Lower leg skin (tissue), 4 donors: ENCODE measurements around the gene TMEM141. TPM values are rescaled to one million over a fixed set of nuclear protein-coding genes. Genes with fewer than 3 reads are reported as not detected.

ENCODE experiments used
- DNase-seq, 2 donors: peaks; one replicate each; pipeline ENCODE4 v3.0.0-alpha.2; 2019; ENCODE audit warnings: low spot score in 2 of 2
- H3K4me3 ChIP-seq: fragments of 200-600 bp; sonication (generic); 2 replicates; pipeline ENCODE4 v1.5.1; 2017; ENCODE audit warnings: mild to moderate bottlenecking, low read depth; ENCODE audit not compliant: poor library complexity, severe bottlenecking
- POLR2A ChIP-seq, 2 donors: fragments of 450-650 bp; IDR thresholded peaks; one replicate each; pipeline ENCODE4 v1.6.1; 2016 to 2017; ENCODE audit warnings: antibody characterized with exemption in 2 of 2, mild to moderate bottlenecking in 1 of 2, moderate library complexity in 1 of 2
- WGBS, 2 donors: methylation state at CpG; one replicate each; pipeline ENCODE4 v1.1.5; 2018; 5-methylcytosine and 5-hydroxymethylcytosine counted together
- intact Hi-C: fragments of 100-400 bp; cut with DNase I; formaldehyde crosslinking; loops from one replicate; pipeline ENCODE4 v1.15.0; 2023; ENCODE audit warnings: low total_unique reads
- total RNA-seq, 4 donors: library from RNA; depleted of rRNA; stranded (reverse); fragments of >200 nt; gene quantifications; one replicate each; pipeline ENCODE4 v1.1.0, GENCODE V29; 2016
- TF ChIP-seq, protein P1 (sequence below), 3 donors: fragments of 450-650 bp; IDR thresholded peaks; one replicate each; pipeline ENCODE4 v1.5.1; 2016; ENCODE audit warnings: antibody characterized with exemption in 3 of 3, mild to moderate bottlenecking in 3 of 3, moderate library complexity in 2 of 3

The TMEM141 gene
- total RNA-seq, 4 donors from 2014 or later = 67.7 to 120 (median 91.3) TPM

DNA sequence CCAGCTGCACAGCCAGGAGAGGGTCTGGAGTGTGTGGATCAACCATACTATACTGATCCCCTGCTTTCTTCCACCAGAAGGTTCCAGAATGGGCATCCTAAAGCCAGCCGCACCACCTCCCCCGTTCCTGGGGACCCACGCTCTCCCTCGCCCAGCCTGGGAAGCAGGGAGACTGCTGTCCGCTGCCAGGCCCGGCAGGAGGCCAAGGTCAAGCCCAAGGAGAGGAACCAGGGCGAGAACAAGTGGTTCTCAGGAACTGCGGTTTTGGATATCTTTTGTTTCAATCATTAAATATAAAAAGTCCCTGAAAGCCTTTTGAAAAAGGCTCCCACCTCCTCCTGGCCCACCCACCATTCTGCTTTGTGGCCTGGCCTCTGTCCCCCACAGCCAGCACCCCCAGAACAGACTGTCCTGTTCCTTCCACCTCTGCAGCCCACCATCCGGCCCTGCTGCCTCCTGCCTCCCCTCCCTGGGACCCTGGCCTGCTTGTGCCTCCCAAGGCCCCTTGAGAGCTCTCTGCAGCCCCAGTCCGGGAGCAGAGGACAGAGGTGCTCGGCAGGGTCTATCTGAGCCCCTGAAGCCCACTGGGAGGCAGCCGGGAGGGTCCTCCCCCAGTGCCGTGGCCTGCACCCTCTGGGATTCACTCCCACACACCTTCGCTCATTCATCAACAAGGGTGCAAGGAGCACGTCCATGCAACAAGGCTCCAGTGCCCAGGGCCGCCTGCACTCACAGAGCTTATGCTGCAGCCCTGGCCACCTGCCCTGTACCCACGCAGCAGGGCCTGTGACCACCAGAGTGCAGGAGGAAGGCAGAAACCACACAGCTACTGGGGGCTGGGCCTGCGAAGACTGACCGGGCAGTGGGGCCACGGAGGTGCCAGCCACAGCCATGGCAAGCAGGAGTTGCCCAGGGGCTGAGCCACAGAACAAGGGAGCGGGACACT, 42.2 kb upstream of the TMEM141 start:
- no peak for DNase-seq
- intact Hi-C loops = no loop called here

DNA sequence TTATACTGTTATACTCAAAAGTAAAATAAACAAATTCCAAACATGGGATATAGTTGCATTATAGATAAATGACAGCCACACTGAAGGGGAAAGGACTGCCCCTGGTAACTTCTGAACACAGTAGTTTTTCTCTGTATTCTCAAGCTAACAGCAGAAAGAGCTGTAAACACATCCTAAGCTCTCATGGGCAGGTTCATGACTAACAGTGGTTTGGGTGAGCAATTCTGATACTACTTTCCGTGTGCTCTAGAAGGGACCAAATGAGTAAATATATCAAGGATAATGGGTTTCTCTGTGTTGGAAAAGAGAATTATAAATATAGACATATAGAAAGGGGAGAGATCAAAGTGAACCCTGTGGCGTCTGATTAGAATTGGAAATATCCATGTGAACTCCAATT, 40.6 kb upstream of the TMEM141 start:
- WGBS, 2 donors = 28 to 40% methylated on average over 2 of the region's 2 CpGs
- intact Hi-C loops = no loop called here
- TF ChIP-seq POLR2A (IDR thresholded peaks at IDR 0.05) = no peak
- TF ChIP-seq, protein P1, sequence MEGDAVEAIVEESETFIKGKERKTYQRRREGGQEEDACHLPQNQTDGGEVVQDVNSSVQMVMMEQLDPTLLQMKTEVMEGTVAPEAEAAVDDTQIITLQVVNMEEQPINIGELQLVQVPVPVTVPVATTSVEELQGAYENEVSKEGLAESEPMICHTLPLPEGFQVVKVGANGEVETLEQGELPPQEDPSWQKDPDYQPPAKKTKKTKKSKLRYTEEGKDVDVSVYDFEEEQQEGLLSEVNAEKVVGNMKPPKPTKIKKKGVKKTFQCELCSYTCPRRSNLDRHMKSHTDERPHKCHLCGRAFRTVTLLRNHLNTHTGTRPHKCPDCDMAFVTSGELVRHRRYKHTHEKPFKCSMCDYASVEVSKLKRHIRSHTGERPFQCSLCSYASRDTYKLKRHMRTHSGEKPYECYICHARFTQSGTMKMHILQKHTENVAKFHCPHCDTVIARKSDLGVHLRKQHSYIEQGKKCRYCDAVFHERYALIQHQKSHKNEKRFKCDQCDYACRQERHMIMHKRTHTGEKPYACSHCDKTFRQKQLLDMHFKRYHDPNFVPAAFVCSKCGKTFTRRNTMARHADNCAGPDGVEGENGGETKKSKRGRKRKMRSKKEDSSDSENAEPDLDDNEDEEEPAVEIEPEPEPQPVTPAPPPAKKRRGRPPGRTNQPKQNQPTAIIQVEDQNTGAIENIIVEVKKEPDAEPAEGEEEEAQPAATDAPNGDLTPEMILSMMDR (IDR thresholded peaks at IDR 0.05) = no peak
- no peak for DNase-seq
- no peak overlapping the region for H3K4me3 ChIP-seq

More for the DNA sequence above, 42.2 kb upstream of the TMEM141 start:
- WGBS, 2 donors = 79 to 85% methylated on average over 21 of the region's 21 CpGs
- H3K4me3 ChIP-seq = no peak overlapping the region
- TF ChIP-seq, protein P1 (IDR thresholded peaks at IDR 0.05) = no peak
- no peak for TF ChIP-seq POLR2A (IDR thresholded peaks at IDR 0.05)

DNA sequence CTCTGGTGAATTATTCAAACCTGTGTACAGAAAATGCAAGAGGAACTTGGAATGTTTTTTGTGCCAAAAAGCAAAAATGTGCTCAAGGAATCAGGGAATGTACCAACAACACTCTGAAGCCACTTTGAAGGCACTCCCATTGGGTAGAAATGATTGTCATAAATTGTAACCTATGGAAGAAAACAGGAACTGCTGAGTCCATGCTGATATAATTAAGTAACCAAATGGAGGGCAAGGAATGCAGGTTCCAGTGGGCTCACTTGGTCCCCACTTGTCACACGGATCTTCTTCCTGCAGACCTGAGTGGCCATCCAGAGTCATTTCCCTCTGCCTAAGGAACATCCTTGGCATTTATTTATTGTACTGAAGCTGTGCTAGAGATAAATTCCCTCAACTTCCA, 39.9 kb upstream of the TMEM141 start:
- DNase-seq = no peak
- 81 to 83% methylated on average over 1 of the region's 1 CpG for WGBS, 2 donors
- H3K4me3 ChIP-seq = no peak overlapping the region
- TF ChIP-seq, protein P1 (IDR thresholded peaks at IDR 0.05) = no peak
- TF ChIP-seq POLR2A (IDR thresholded peaks at IDR 0.05) = no peak
- intact Hi-C loops = no loop called here

DNA sequence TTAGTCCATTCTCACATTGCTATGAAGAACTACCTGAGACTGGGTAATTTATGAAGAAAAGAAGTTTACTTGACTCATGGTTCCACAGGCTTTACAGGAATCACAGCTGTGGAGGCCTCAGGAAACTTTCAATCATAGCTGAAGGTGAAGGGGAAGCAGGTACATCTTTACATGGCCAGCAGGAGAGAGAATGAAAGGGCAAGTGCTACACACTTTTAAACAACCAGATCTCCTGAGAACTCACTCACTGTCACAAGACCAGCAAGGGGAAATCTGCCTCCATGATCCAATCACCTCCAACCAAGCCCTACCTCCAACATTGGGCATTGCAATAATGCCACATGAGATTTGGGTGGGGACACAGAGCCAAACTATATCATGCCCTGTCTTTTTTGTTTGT, 39.3 kb upstream of the TMEM141 start:
- no peak for TF ChIP-seq POLR2A (IDR thresholded peaks at IDR 0.05)
- TF ChIP-seq, protein P1 (IDR thresholded peaks at IDR 0.05) = no peak
- intact Hi-C loops = no loop called here
- H3K4me3 ChIP-seq = no peak overlapping the region
- DNase-seq = no peak

DNA sequence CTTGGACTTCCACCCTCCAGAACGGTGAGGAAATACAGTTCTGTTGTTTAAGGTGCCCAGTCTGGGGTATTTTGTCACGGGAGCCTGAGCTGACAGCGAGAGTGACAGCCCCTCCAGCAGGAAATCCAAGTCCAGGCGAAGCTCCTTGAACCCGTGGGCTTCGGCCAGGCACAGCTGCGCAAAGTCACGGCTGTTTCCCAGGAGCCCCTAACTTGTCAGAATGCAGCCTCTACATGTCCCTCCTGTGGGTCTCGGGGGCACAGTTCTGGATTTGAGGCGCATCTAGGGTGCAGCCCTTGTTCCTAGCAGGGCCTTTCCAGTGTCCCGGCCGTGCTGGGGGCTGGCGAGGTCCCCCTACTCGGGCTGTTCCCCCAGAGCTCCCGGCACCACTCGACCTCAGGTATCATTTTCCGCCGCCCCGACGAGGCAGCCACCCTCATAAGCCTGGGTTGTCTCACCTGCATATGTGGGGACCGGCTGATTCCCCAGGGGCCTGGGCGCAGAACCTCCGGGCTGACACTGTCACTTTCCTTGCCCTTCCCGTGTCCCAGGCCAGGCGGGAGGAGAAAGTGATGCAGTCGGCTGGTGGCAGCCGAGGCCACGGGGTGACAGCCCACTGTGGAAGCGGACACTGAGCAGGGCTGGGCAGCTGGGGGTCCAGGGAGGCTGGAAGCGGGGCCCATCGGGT, 37.6 kb upstream of the TMEM141 start:
- no peak overlapping the region for H3K4me3 ChIP-seq
- TF ChIP-seq, protein P1 (IDR thresholded peaks at IDR 0.05) = no peak
- TF ChIP-seq POLR2A (IDR thresholded peaks at IDR 0.05) = no peak
- DNase-seq = no peak
- intact Hi-C loops = no loop called here
- 83 to 87% methylated on average over 29 to 31 of the region's 31 CpGs for WGBS, 2 donors
